K562 (cell line): ENCODE results near the gene MAP3K20. TPM values are rescaled to one million over a fixed set of nuclear protein-coding genes. Genes with fewer than 3 reads are reported as not detected.
A peak's percentile ranks its signal among the peaks of the same experiment; 100 is the strongest.

ENCODE experiments used
- ATF1 ChIP-seq, 2 experiments: fragments of 450-650 bp in 1 of 2; IDR thresholded peaks; 2 replicates each; pipeline ENCODE4 v1.6.1; 2016; ENCODE audit warnings: missing compliant biosample characterization in 1 of 2, missing genetic modification characterization in 1 of 2
- CBX5 ChIP-seq: IDR thresholded peaks from 2 replicates; pipeline ENCODE4 v1.6.1; 2014; ENCODE audit warnings: low read depth, borderline replicate concordance
- CCNT2 ChIP-seq: IDR thresholded peaks from 2 replicates; pipeline ENCODE4 v1.6.1; 2011; ENCODE audit warnings: borderline replicate concordance, low read depth, mild to moderate bottlenecking, moderate library complexity, mixed read lengths, low read length; ENCODE audit not compliant: insufficient read length; ENCODE audit errors: extremely low read depth
- CHD2 ChIP-seq: IDR thresholded peaks from 2 replicates; pipeline ENCODE4 v1.6.1; 2011; ENCODE audit warnings: low read depth, low read length
- ELF2 ChIP-seq: fragments of 250-450 bp; sonication (Bioruptor Pico); IDR thresholded peaks from 2 replicates; pipeline ENCODE4 v1.5.0; 2021; ENCODE audit warnings: mild to moderate bottlenecking
- EZH2 ChIP-seq: IDR thresholded peaks from 2 replicates; pipeline ENCODE4 v1.6.1; 2012; ENCODE audit warnings: low read depth, mild to moderate bottlenecking, inconsistent platforms, low read length, borderline replicate concordance
- FOXJ3 ChIP-seq: sonication (generic); formaldehyde crosslinking; IDR thresholded peaks from 2 replicates; pipeline ENCODE4 v1.4.0; 2020; ENCODE audit warnings: mild to moderate bottlenecking, missing genetic modification reagents
- FOXK2 ChIP-seq, 2 experiments: fragments of 450-650 bp; IDR thresholded peaks in 1 of 2; conservative IDR thresholded peaks in 1 of 2; 2 replicates each; pipeline ENCODE4 v1.6.1; 2016; ENCODE audit warnings: low read depth in 2 of 2, mild to moderate bottlenecking in 1 of 2
- JUND ChIP-seq, 2 experiments: IDR thresholded peaks; 2 replicates in 1 of 2; 3 replicates in 1 of 2; pipeline ENCODE4 v1.6.1; 2011; ENCODE audit warnings: borderline replicate concordance in 2 of 2, low read depth in 2 of 2, low read length in 2 of 2, improper control_type of control experiment in 1 of 2, missing biosample characterization in 1 of 2, missing genetic modification characterization in 1 of 2, missing genetic modification reagents in 1 of 2
- NR4A1 ChIP-seq, 2 experiments: fragments of 250-450 bp in 1 of 2; fragments of 450-650 bp in 1 of 2; sonication (Bioruptor Pico) in 1 of 2; IDR thresholded peaks; 2 replicates each; pipeline versions ENCODE4 v1.4.0 to v1.6.1; 2016 to 2020; ENCODE audit warnings: mild to moderate bottlenecking in 2 of 2, missing compliant biosample characterization in 1 of 2, missing genetic modification characterization in 1 of 2, moderate library complexity in 1 of 2
- NRF1 ChIP-seq, 2 experiments: fragments of 450-650 bp; IDR thresholded peaks in 1 of 2; conservative IDR thresholded peaks in 1 of 2; 2 replicates each; pipeline ENCODE4 v1.6.1; 2014; ENCODE audit warnings: mild to moderate bottlenecking in 2 of 2
- PCBP1 ChIP-seq: fragments of 200-400 bp; formaldehyde crosslinking; IDR thresholded peaks from 2 replicates; pipeline ENCODE4 v1.6.1; 2018; ENCODE audit warnings: mild to moderate bottlenecking, low read depth, low read length; ENCODE audit not compliant: poor library complexity, severe bottlenecking
- POLR2G ChIP-seq: fragments of 200-400 bp; formaldehyde crosslinking; IDR thresholded peaks from 2 replicates; pipeline ENCODE4 v1.6.1; 2017; ENCODE audit warnings: low read depth, mild to moderate bottlenecking, antibody characterized with exemption, low read length, moderate library complexity
- RB1 ChIP-seq: fragments of 450-650 bp; IDR thresholded peaks from 2 replicates; pipeline ENCODE4 v1.6.1; 2017; ENCODE audit warnings: low read depth, mild to moderate bottlenecking
- SMAD1 ChIP-seq: fragments of 150-350 bp; IDR thresholded peaks from 2 replicates; pipeline ENCODE4 v1.6.1; 2014; ENCODE audit warnings: low read length, low read depth; ENCODE audit not compliant: partially characterized antibody
- SNIP1 ChIP-seq: fragments of 450-650 bp; IDR thresholded peaks from 2 replicates; pipeline ENCODE4 v1.7.1; 2017; ENCODE audit warnings: low read depth, mild to moderate bottlenecking
- SPI1 ChIP-seq: IDR thresholded peaks from 2 replicates; pipeline ENCODE4 v1.6.1; 2011; ENCODE audit warnings: low read depth, low read length, control low read depth, borderline replicate concordance
- TOE1 ChIP-seq, 2 experiments: fragments of 450-650 bp in 1 of 2; sonication (generic) in 1 of 2; formaldehyde crosslinking in 1 of 2; IDR thresholded peaks; 2 replicates each; pipeline versions ENCODE4 v1.7.1 to v1.8.0; 2016 to 2022; ENCODE audit warnings: borderline replicate concordance in 2 of 2, mild to moderate bottlenecking in 2 of 2, antibody characterized with exemption in 1 of 2, inconsistent platforms in 1 of 2, low read depth in 1 of 2, missing genetic modification reagents in 1 of 2, moderate library complexity in 1 of 2
- ZKSCAN1 ChIP-seq: fragments of 150-350 bp; IDR thresholded peaks from 2 replicates; pipeline ENCODE4 v1.6.1; 2016; ENCODE audit warnings: low read depth, low read length
- ZNF140 ChIP-seq: fragments of 250-450 bp; sonication (Bioruptor Pico); IDR thresholded peaks from 2 replicates; pipeline ENCODE4 v1.8.0; 2021; ENCODE audit warnings: moderate library complexity, mild to moderate bottlenecking, inconsistent platforms
- ZNF197 ChIP-seq: fragments of 200-800 bp; sonication (Bioruptor generic); IDR thresholded peaks from 2 replicates; pipeline ENCODE4 v1.6.1; 2016; ENCODE audit warnings: low read depth, missing genetic modification characterization, missing compliant biosample characterization
- ZNF274 ChIP-seq: IDR thresholded peaks from 2 replicates; pipeline ENCODE4 v1.6.1; 2011; ENCODE audit warnings: low read depth, mild to moderate bottlenecking, low read length, moderate library complexity, borderline replicate concordance
- polyA plus RNA-seq, 8 experiments: library from polyadenylated mRNA; depleted of rRNA in 4 of 8; stranded (reverse) in 5 of 8; unstranded in 3 of 8; fragments of >200 nt; fragmentation: Nextera tagmentation in 2 of 8; fragmentation: Illumina TruSeq in 1 of 8; extraction: Ambion mirVana in 2 of 8; extraction: Trizol in 1 of 8; gene quantifications; 2 replicates each; pipeline versions ENCODE4 v1.2.1 to v1.2.3, GENCODE V29; 2011 to 2014; ENCODE audit warnings: inconsistent platforms in 1 of 8, missing spikeins in 1 of 8
- total RNA-seq, 7 experiments: library from RNA; depleted of rRNA in 6 of 7; stranded (reverse); fragments of >200 nt in 6 of 7; fragmentation: Illumina TruSeq in 2 of 7; extraction: Trizol in 2 of 7; gene quantifications; 2 replicates each; pipeline versions ENCODE4 v1.2.1 to v1.2.3, GENCODE V29; 2011 to 2021; ENCODE audit warnings: low replicate concordance in 1 of 7
- TF ChIP-seq, protein P1 (sequence below), 2 experiments: IDR thresholded peaks; 2 replicates each; pipeline ENCODE4 v1.6.1; 2012; ENCODE audit warnings: improper control_type of control experiment in 2 of 2, low read depth in 2 of 2, low read length in 2 of 2, borderline replicate concordance in 1 of 2

The MAP3K20 gene
- total and polyA plus RNA-seq, 9 of the 15 experiments (the other 6 are each of a cell fraction or from before 2014, with no cell fraction given) = 9.8 to 34.2 (median 27.3) TPM

DNA sequence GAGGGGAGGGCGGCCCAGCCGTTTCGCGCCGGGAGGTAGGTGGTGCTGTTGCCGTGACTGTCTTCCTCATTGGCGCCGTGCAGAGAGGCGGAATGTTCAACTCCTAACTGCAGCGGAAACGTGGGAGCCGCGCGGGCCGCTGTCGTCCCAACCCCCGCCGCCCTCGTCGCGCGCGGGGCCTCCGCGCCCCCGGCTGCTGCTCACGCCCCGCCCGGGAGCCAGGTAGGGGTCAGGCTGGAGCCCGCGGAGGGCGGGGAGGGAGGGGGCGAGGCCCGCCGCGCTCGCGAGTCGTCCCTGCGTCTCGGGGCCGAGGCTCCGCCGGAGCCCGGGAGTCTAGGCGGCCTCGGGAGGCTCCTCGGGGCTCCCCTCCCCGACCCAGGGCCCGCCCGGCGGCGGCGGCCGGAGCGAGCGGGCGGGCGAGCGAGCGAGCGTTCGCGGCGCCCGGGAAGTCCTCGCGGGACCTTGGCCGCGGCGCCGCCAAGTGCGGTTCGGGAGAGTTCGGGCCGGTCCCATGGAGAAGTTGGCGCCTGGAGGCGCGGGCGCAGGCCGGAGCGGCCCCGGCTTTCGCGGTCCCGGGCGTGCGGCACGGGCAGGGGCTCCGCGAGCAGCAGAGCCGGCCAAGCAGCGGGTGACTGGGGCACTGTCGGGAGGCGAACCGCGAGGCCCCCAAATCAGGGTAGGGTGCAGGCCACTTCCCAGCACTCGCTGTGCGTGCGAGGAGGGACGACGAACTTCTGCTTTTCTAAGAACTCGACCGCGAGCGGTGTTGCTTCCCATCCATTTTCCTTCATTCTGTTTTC is at the start of gene MAP3K20 (continued):
- peak; percentile 96 for TF ChIP-seq RB1
- TF ChIP-seq PCBP1 = peak; percentile 71
- peak; percentile 49; the same call in 1 of the 2 replicates for TF ChIP-seq ZNF197
- TF ChIP-seq ATF1 (CRISPR knock-in tag; IDR thresholded peaks at IDR 0.05) = no peak
- peak; percentile 53; the same call in 1 of the 2 replicates for TF ChIP-seq ATF1 (tag; IDR thresholded peaks at IDR 0.05)
- TF ChIP-seq ZKSCAN1 = 0 out of 2 replicates have a peak, but pooled peaks have one; percentile 27
- TF ChIP-seq NR4A1 (CRISPR knock-in tag; IDR thresholded peaks at IDR 0.05) = no peak
- 0 out of 2 replicates have a peak, but pooled peaks have one; percentile 24 for TF ChIP-seq NR4A1 (tag; IDR thresholded peaks at IDR 0.05)
- TF ChIP-seq ELF2 = no peak
- TF ChIP-seq CBX5 = 0 out of 2 replicates have a peak, but pooled peaks have one; percentile 19
- no peak for TF ChIP-seq FOXJ3
- TF ChIP-seq ZNF274 = no peak
- TF ChIP-seq CCNT2 = peak; percentile 11
- TF ChIP-seq, protein P1, sequence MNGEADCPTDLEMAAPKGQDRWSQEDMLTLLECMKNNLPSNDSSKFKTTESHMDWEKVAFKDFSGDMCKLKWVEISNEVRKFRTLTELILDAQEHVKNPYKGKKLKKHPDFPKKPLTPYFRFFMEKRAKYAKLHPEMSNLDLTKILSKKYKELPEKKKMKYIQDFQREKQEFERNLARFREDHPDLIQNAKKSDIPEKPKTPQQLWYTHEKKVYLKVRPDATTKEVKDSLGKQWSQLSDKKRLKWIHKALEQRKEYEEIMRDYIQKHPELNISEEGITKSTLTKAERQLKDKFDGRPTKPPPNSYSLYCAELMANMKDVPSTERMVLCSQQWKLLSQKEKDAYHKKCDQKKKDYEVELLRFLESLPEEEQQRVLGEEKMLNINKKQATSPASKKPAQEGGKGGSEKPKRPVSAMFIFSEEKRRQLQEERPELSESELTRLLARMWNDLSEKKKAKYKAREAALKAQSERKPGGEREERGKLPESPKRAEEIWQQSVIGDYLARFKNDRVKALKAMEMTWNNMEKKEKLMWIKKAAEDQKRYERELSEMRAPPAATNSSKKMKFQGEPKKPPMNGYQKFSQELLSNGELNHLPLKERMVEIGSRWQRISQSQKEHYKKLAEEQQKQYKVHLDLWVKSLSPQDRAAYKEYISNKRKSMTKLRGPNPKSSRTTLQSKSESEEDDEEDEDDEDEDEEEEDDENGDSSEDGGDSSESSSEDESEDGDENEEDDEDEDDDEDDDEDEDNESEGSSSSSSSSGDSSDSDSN (IDR thresholded peaks at IDR 0.05; ENCODE audit: borderline replicate concordance in 1 of 2, low read depth in 2 of 2, low read length in 2 of 2) = peak; percentile 45 to 89; a peak in 2 of 4 replicates
- peak; percentile 44; the same call in 1 of the 2 replicates for TF ChIP-seq SPI1
- peak in 1 of 2 experiments; percentile 28; a peak in 1 of 4 replicates for TF ChIP-seq NRF1 (conservative IDR thresholded peaks at IDR 0.05 in 1 of 2, IDR thresholded peaks at IDR 0.05 in 1 of 2)
- TF ChIP-seq FOXK2 (conservative IDR thresholded peaks at IDR 0.05 in 1 of 2, IDR thresholded peaks at IDR 0.05 in 1 of 2; ENCODE audit: low read depth in 2 of 2) = no peak
- no peak for TF ChIP-seq SNIP1
- no peak for TF ChIP-seq ZNF140 (CRISPR knock-in tag)
- no peak for TF ChIP-seq EZH2
- 0 out of 2 replicates have a peak, but pooled peaks have one; percentile 30 for TF ChIP-seq JUND (IDR thresholded peaks at IDR 0.05; ENCODE audit: borderline replicate concordance, low read depth, low read length)
- TF ChIP-seq JUND (tag; IDR thresholded peaks at IDR 0.05; ENCODE audit: borderline replicate concordance, low read depth, low read length) = no peak
- peak; percentile 31 for TF ChIP-seq SMAD1
- peak; percentile 71 for TF ChIP-seq CHD2
- TF ChIP-seq POLR2G = peak; percentile 96
- no peak for TF ChIP-seq TOE1 (IDR thresholded peaks at IDR 0.05; ENCODE audit: borderline replicate concordance)
- 0 out of 2 replicates have a peak, but pooled peaks have one; percentile 48 for TF ChIP-seq TOE1 (CRISPR knock-in tag; IDR thresholded peaks at IDR 0.05; ENCODE audit: borderline replicate concordance, low read depth)
